HL-60/S4 treated with phorbol 12-myristate 13-acetate at 8.2 ng/mL for 4 days and 3 days (cell line): ENCODE results near the gene CMTM4.
"Not testable (repeated sequence)": the region's sequence is repeated elsewhere in the genome, so short reads cannot be mapped to it uniquely, and the experiment has no call there.

Experiments used
- in situ Hi-C: fragments of 300-500 bp; cut with MboI; formaldehyde crosslinking; loops from 2 replicates; pipeline ENCODE4 v1.15.0; 2022; ENCODE audit warnings: low sequenced_read_pairs

Gene CMTM4

DNA sequence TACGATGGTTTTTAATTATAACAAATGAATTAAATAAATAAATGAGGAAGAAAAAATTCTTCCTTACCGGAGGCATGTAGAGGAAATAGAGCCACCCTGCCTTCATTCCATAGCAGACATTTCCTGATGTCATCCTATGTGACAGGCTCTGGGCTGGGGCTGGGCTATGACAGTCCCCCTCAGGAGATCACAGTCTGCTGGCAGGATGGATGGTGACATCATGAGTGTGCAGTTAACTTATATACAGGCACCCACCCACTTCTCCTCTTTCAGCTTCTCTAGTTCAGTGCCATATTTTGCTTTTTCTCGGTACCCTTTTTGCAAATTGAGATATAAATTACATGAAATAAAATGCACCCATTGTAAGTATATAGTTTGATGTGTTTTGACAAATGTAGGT lies 98.4 kb downstream of the CMTM4 start:
- in situ Hi-C loops = no loop called here

- in situ Hi-C loops = no loop called here
Observed at GRCh38 chr16:66596986-66597848, 99.3 kb downstream of the CMTM4 start.

- in situ Hi-C loops = not testable (repeated sequence)
Observed at GRCh38 chr16:66596559-66596958, 100.0 kb downstream of the CMTM4 start.

- in situ Hi-C loops = no loop called here
Observed at GRCh38 chr16:66594739-66595138, 101.8 kb downstream of the CMTM4 start.

GRCh38 chr16:66592814-66593213 lies 103.7 kb downstream of the CMTM4 start:
- in situ Hi-C loops = no loop called here

DNA sequence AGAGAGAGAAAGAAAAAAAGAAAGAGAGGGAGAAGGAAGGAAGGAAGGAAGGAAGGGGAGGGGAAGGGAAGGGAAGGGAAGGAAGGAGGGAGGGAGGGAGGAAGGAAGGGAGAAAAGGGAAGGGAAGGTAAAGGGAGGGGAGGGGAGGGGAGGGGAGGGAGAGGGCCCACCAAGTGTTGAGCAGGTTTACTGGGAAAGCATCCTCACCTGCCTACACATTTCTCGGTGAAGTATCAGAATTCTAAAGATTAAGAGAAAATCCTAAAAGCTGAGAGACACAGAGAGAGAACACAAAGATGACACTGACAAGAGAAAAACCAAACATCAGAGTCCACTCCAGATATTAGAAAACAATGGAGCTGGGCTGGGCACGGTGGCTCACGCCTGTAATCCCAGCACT lies 104.3 kb downstream of the CMTM4 start:
- in situ Hi-C loops = no loop called here

- in situ Hi-C loops = no loop called here
Observed at GRCh38 chr16:66591018-66591417, 105.5 kb downstream of the CMTM4 start.

- in situ Hi-C loops = no loop called here
Observed at GRCh38 chr16:66590322-66590721, 106.2 kb downstream of the CMTM4 start.

DNA sequence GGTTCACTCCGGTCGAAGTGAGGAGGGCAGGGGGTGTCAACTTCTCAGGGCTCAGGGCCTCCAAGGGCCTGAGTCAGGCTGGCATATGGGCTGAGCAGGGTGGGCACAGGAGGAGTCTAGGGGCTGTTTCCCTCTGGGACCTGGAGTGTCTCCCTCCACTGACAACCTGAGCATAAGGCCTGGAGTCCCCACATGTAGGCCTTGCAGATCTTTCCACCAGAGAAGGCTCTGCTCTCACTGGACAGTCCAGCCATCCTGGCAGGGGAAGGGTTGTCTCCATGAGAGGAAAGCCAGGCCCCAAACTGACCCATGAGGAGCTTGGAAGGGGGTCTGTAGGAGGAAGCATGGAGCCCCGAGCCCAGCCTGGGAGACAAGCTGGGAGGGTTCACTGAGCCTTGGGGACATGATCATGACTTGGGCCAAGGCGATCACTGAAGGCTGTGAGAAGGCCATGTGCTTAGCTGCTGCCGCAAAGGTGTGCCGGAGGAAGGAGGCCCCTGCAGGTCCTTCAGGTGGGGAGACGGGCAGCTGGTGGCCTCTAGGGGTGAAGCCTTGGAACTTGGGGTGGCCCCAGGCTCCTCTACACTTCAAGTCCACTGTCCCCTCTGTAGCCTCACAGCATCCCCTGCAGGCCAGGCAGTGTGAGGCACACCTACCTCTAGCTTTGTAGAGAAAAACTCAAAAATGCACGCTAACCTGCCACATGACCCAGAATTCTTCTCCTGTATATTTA lies 107.4 kb downstream of the CMTM4 start:
- in situ Hi-C loops = no loop called here

GRCh38 chr16:66587881-66588600 lies 108.5 kb downstream of the CMTM4 start:
- in situ Hi-C loops = no loop called here

GRCh38 chr16:66585481-66586239 lies 110.9 kb downstream of the CMTM4 start:
- in situ Hi-C loops = no loop called here

- in situ Hi-C loops = no loop called here
Observed at GRCh38 chr16:66581246-66581952, 115.1 kb downstream of the CMTM4 start.

- in situ Hi-C loops = no loop called here
Observed at GRCh38 chr16:66580605-66581209, 115.8 kb downstream of the CMTM4 start.

DNA sequence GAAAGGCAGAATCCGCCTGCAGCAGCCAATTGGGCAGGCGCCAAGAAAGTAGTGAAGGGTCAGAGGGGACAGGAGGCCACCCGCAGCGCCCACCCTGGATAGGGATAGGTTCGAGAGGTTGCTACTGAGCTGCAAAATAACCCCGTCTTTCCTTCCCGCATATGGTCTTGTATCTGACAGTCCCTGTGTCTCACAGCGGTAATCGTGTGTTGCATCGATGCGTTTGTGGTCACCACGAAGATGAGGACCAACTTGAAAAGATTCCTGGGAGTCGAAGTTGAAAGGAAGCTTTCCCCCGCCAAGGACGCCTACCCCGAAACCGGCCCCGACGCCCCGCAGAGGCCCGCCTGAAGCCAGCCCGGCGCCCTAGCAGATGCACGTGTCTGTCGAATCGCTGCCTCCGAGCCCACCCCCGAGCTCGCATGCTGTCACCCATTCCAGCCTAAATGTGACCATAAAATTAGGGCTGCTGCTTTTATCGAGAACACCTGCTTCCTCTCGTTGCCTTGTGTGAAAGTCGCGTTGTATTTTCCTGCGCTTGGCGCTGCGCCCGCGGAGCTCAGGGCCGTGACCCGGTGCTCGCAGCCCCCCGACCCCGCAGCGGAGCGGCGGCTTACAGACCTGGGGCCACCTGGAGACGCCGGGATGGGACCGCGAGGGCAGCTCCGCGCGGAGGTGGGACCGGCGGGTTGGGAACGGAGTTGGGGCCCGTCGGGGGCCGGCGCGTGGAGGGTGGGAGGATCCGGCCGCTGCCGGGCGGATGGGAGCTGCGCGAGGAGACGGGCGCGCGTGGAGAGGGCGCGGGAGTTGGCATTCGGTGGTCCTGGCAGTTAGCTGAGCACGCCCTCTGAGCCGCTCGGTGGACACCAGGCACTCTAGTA lies 117.7 kb downstream of the CMTM4 start, which contains the start of gene CMTM2:
CMTM2 (plus strand) TSS at position 813 of the 881 bp plus-strand sequence. CDS start 145 bp downstream, outside the sequence.
- in situ Hi-C loops = no loop called here

DNA sequence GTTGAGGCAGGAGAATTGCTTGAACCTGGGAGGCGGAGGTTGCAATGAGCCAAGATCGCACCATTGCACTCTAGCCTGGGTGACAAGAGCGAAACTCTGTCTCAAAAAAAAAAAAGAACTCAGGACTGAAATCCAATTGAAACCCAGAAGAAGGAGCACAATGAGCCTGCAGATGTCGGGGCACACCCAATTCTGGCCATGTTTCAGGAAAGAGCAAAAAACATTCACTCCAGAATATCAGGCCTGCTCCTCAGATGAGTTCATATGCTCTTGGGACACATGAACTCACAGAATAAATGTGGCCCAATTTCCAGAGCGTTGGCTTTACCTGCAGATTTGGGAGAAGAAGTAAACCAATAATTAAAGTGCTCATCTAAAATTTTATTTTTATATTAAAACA lies 120.2 kb downstream of the CMTM4 start:
- in situ Hi-C loops = no loop called here

DNA sequence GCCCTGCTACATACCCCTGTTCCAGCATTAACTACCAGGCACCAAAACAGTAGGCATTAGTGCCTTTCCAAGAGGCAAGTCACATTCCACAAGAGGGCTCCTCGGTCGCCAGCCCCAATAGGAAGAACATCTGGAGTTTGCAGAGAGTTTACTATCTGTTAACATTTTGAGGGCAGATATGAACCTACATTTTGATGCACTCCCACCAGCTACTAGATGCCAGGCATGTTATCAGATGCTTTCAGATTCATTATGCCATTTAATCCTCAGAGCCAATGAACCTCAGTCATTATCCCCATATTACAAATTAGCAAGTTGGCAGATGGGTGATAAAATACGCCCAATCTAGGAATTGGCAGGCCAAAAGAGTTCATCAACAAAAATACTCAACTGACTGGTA lies 121.5 kb downstream of the CMTM4 start:
- in situ Hi-C loops = no loop called here

DNA sequence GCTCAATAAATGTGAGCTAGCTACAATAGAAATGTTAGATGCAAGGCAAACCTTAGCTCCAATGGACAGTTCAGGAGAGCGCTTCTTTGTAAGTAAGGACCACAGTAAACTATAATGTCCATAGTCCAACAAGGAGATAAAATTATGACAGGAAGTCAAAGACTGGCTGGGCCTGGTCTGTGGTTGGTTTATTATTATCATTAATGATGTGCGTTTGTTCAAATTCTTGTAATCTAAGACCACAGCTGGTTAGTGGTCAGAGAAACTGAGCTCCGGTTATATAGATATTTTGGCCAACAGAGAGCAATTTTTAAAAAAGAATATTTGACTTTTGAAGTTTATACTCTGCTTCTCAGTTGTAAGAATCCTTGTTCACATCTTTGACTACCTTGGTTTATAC lies 122.0 kb downstream of the CMTM4 start:
- in situ Hi-C loops = no loop called here

DNA sequence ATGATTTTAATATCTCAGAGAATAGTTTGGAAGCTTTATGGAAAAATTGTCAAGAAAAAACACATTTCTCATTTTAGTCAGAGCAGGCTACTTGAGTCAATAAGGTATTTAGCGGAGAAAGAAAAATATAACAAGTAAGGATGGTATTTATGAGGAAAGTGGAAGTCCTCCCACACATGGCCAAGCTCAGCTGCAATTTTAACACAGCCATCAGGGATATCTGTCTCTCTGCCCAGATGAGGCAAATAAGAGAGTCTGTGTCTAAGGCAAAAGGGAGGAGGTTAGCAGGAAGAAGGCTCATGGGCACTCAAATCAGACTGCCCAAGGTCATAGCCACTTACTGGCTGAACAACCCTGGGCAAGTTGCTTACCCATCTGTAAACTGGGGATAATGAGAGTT lies 122.5 kb downstream of the CMTM4 start:
- in situ Hi-C loops = no loop called here

- in situ Hi-C loops = no loop called here
Observed at GRCh38 chr16:66572356-66572755, 124.2 kb downstream of the CMTM4 start.
